RWPE1 (cell line): ENCODE measurements around the gene DLX4.

Source experiments
- CTCF ChIA-PET: fragments of 350-600 bp; sonication (Branson Sonifier 250); formaldehyde crosslinking; extraction: SDS; loops from one replicate; lab custom pipeline; 2021; lab: Yijun Ruan, JAX
- POLR2A ChIA-PET: fragments of 400-600 bp; formaldehyde crosslinking; extraction: SDS; loops from one replicate; lab custom pipeline; 2020; ENCODE audit warnings: antibody characterized with exemption; ENCODE audit not compliant: low non-redundant PET; lab: Yijun Ruan, JAX
- DNase-seq: peaks from one replicate; pipeline ENCODE4 v3.0.0; 2012; ENCODE audit warnings: low spot score
- H3K27ac ChIP-seq: fragments of 450-650 bp; 2 replicates; pipeline ENCODE4 v1.5.1; 2017
- TF ChIP-seq, protein P1 (sequence below): fragments of 450-650 bp; conservative IDR thresholded peaks from 2 replicates; pipeline ENCODE4 v1.5.1; 2017; ENCODE audit warnings: low read depth, mild to moderate bottlenecking

The DLX4 gene

GRCh38 chr17:49971199-49971847, 2.3 kb downstream of the DLX4 start:
- ChIA-PET POLR2A (no interaction called here), CTCF (interaction anchor here (1.0 kb wide), 1 partner anchor 91 kb away, joined by 3 read pairs; no protein-coding TSS in a partner anchor)
- TF ChIP-seq, protein P1, sequence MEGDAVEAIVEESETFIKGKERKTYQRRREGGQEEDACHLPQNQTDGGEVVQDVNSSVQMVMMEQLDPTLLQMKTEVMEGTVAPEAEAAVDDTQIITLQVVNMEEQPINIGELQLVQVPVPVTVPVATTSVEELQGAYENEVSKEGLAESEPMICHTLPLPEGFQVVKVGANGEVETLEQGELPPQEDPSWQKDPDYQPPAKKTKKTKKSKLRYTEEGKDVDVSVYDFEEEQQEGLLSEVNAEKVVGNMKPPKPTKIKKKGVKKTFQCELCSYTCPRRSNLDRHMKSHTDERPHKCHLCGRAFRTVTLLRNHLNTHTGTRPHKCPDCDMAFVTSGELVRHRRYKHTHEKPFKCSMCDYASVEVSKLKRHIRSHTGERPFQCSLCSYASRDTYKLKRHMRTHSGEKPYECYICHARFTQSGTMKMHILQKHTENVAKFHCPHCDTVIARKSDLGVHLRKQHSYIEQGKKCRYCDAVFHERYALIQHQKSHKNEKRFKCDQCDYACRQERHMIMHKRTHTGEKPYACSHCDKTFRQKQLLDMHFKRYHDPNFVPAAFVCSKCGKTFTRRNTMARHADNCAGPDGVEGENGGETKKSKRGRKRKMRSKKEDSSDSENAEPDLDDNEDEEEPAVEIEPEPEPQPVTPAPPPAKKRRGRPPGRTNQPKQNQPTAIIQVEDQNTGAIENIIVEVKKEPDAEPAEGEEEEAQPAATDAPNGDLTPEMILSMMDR = no peak
- H3K27ac ChIP-seq = no peak overlapping the region
- no peak for DNase-seq

DNA sequence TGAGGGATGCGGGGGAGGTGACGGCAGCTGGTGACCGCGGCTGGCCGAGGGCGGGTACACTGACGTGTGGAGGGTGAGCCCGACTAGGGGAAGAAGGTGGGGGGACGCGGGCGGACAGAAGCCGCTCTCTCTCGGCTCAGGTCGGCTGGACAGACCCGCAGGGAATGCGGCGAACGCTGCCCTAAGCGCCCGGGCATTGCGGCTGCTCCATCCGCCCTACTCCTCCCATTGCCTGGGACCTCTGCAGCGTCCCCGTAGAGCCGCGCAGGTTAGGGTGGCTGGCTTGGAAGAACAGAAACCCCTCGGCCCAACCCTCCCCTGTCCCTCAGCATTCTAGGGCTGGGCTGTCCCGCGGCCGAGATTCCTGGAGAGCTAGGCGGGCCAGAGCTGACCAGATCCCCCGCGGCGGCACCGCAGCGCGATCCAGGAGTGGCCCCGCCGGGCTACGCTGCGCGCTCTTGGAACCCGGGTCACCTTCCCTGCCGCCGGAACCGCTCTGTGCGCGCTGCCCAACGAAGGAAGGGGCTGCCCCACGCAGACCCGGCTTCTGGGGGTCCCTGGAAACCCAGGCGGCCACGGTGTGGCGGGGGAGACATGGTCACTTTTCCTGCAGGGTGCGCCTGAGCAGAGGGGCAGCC, 3.0 kb downstream of the DLX4 start:
- no peak overlapping the region for H3K27ac ChIP-seq
- CTCF ChIA-PET = no interaction called here
- no peak for DNase-seq
- POLR2A ChIA-PET = no interaction called here
- TF ChIP-seq, protein P1 = no peak

DNA sequence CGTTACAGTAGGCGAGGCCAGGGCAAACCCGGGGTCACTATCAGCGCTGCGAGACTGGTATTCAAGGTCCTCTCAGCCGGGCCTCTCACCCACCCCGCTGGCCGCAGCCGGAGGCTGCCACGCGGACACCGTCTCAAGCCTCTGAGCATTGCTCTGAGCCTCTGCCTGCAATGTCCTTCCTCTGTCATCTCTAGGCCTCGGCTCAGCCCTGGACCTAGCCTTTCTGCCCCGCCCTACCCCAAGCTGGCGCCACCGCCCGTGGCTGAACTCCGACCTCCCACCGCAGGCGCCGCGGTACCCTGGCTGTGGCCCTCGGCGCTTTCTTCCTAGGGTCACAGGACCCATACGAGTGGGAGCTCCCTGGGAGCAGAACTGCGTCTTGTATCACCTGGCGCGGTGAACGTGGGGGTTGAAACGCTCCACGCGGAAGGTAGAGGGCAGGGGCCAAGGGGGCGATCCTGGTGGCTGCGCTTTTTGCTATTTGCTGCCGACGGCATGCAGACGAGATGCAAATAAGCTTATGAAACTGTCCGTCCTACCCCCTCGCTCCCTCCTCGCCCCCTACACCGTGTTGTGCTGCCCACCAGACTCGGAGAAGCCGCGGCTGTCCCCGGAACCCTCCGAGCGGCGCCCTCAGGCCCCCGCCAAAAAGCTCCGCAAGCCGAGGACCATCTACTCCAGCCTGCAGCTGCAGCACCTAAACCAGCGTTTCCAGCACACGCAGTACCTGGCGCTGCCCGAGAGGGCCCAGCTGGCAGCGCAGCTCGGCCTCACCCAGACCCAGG, 3.7 kb downstream of the DLX4 start:
- CTCF ChIA-PET = interaction anchor here (0.7 to 0.9 kb wide), 3 partner anchors 21 to 168 kb away, joined by 3 read pairs; no protein-coding TSS in a partner anchor
- DNase-seq = no peak
- POLR2A ChIA-PET = no interaction called here
- no peak overlapping the region; the same call in 1 of the 2 replicates for H3K27ac ChIP-seq
- TF ChIP-seq, protein P1 = no peak

DNA sequence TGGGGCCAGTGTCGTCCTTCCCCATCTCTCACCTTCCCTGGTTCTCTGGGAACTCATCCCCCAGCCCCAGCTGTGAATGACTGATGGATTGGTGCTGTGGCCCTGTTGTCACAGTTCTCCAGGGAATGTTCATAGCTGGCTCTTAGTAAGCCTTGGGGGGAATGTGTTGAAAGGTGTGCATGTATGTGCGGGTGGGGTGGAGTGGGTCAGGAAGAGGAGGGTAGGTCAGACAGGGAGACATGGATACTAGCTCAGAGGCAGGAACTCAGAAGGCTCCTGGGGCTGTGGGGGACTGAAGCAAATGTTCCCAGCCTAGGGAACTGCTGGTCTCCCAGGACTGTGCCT, 4.3 kb downstream of the DLX4 start:
- POLR2A ChIA-PET = no interaction called here
- DNase-seq = no peak
- H3K27ac ChIP-seq = peak overlapping the region; percentile 8; the same call in 1 of the 2 replicates
- TF ChIP-seq, protein P1 = no peak
- CTCF ChIA-PET = interaction anchor here (0.7 to 0.9 kb wide), 3 partner anchors 21 to 167 kb away, joined by 3 read pairs; no protein-coding TSS in a partner anchor

DNA sequence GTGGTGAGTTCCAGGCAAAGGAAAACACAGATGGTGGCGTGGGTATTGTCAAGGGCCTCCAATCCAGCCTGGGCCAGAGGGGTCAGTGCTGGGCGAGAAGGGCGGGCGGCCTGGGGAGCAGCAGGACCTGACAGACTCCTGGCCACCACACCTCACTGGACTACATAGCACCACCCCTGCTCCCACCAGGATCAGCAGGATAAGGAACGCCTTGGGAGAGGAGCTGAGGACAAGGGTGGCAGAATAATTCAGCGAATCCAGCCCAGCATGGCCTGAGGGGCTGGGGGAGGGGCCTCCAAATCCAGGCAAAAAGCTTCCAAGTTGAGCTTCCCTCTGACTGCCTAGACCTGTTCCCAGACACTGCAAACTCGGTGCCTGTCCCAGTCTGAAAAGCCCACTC, 6.5 kb downstream of the DLX4 start:
- DNase-seq = no peak
- ChIA-PET POLR2A (interaction anchor here (0.8 kb wide), 1 partner anchor 19 kb away, joined by 3 read pairs; the partner anchor contains the start of gene DLX3), CTCF (interaction anchor here (1.0 kb wide), 1 partner anchor 95 kb away, joined by 3 read pairs; no protein-coding TSS in a partner anchor)
- TF ChIP-seq, protein P1 = no peak
- H3K27ac ChIP-seq = peak overlapping the region; percentile 51
